GM12801 (cell line): ENCODE results near the gene TLR8.

Source experiments
- CTCF ChIP-seq: IDR thresholded peaks from one replicate; pipeline ENCODE4 v1.5.1; 2011; ENCODE audit warnings: control low read depth; ENCODE audit not compliant: insufficient read length; ENCODE audit errors: extremely low read depth

Gene TLR8

GRCh38 chrX:12874581-12874980 lies 31.8 kb upstream of the TLR8 start:
- no peak for TF ChIP-seq CTCF

GRCh38 chrX:12877386-12877785 lies 29.0 kb upstream of the TLR8 start:
- no peak for TF ChIP-seq CTCF

GRCh38 chrX:12878536-12878935 lies 27.9 kb upstream of the TLR8 start:
- TF ChIP-seq CTCF = no peak

- TF ChIP-seq CTCF = no peak
These were observed 24.5 kb upstream of the TLR8 start for GRCh38 chrX:12881914-12882313.

- no peak for TF ChIP-seq CTCF
These were observed 20.9 kb upstream of the TLR8 start for GRCh38 chrX:12885508-12885907.

- no peak for TF ChIP-seq CTCF
These were observed 19.9 kb upstream of the TLR8 start for GRCh38 chrX:12886545-12886944.

- no peak for TF ChIP-seq CTCF
These were observed 19.3 kb upstream of the TLR8 start for GRCh38 chrX:12887141-12887540.

GRCh38 chrX:12887767-12888166 lies 18.7 kb upstream of the TLR8 start:
- no peak for TF ChIP-seq CTCF
